Adipose tissue (tissue), 3 donors: ENCODE results near the gene GTF3C1. TPM values are rescaled to one million over a fixed set of nuclear protein-coding genes. Genes with fewer than 3 reads are reported as not detected.
A peak's percentile ranks its signal among the peaks of the same experiment; 100 is the strongest.
"Not testable (repeated sequence)": the region's sequence is repeated elsewhere in the genome, so short reads cannot be mapped to it uniquely, and the experiment has no call there.

Experiments used
- H3K27ac ChIP-seq: one replicate; pipeline ENCODE4 v1.5.1; 2013; ENCODE audit warnings: low read depth, low read length
- WGBS, 3 donors: extraction: QIAGEN DNeasy Blood & Tissue Kit; methylation state at CpG; one replicate each; pipeline ENCODE4 v1.1.7; 2013; 5-methylcytosine and 5-hydroxymethylcytosine counted together
- polyA plus RNA-seq, 3 donors: library from polyadenylated mRNA; stranded (reverse); fragments of 200-250 nt; gene quantifications; one replicate each; pipeline ENCODE4 v1.2.3, GENCODE V29; 2013
- donor health status: healthy with polysubstance abuse.
- donor health status: Bipolar disorder and iron deficiency.
- donor health status: healthy.

The GTF3C1 gene
- 10 to 100 TPM; 26.2 to 31.3 (median 30.7) TPM for polyA plus RNA-seq

GRCh38 chr16:27549746-27550581 is at the start of gene GTF3C1, which contains the start of gene KATNIP:
Gene GTF3C1 (minus strand): TSS chr16:27549913. CDS start chr16:27549890, 23 bp downstream.
Gene KATNIP (plus strand): TSS chr16:27550144. CDS start chr16:27550171, 27 bp downstream.
- 0% methylated on average over 59 of the region's 59 CpGs for WGBS, 3 donors
- H3K27ac ChIP-seq: peak within 1 kb of the TSS; percentile 48

- WGBS, 3 donors: 59 to 91% (median 83%) methylated on average over 9 to 10 of the region's 10 CpGs
- H3K27ac ChIP-seq: no peak overlapping the region
Measured at GRCh38 chr16:27598931-27599565, 49.3 kb upstream of the GTF3C1 start.

DNA sequence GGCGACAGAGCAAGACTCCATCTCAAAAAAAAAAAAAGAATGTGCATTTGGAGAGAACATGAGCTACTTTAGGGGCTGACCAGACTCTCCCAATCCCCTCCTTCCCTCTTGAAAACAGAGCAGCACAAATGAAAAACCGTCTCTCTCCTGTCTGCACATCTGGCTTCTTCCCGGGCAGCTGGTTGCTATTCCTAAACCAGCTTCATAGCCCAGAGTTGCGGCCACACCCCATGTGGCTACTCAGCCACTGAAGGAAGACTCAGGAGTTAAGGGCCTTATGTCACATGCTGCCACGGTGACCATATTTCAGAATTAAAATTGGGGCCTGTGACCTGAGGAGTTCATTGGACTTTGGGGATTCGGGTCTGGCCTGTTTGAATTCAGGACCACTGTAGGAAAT is 48.5 kb upstream of the GTF3C1 start:
- WGBS, 3 donors: 81 to 94% (median 93%) methylated on average over 5 to 6 of the region's 6 CpGs
- no peak overlapping the region for H3K27ac ChIP-seq

DNA sequence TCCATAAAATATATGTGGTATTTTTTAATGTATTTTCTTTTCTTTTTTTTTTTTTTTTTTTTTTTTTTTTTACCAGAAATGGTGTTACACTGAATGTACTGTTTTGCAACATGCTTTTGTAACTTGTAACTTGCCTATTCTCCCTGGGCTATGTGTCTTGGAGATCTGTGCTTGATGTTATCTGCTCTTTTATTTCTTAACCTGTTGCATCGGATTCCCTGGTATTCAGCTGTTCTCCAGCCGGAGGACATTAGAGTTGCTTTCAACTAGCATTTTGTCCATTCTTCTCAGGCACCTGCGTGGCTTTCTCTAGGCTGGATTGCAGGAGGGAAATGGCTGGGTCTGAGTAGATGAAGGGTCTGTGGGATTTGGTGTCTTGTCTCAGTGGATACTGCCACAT is 47.6 kb upstream of the GTF3C1 start:
- H3K27ac ChIP-seq: no peak overlapping the region
- WGBS, 3 donors: 65 to 96% (median 83%) methylated on average over 3 of the region's 3 CpGs

- 75 to 91% (median 83%) methylated on average over 4 of the region's 4 CpGs for WGBS, 3 donors
- no peak overlapping the region for H3K27ac ChIP-seq
Measured at GRCh38 chr16:27596411-27596810, 46.7 kb upstream of the GTF3C1 start.

DNA sequence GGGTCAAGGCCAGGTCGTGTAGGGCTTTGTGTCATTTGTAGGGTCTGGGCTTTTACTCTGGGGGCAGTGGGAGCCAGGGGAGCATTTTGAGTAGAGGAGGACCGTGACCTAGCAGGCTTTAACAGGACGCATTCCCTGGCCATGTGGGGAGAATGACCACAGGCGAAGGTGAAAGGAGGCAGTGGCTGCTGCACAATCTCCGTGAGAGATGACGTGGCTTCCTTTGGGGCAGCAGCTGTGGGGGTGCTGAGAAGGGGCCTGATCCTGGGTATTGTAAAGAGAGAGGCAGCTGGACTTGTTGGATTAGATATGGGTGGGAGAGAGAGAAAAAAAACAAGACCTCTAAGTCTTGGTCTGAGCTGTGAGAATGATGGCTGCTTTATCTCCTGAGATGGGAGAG is 46.3 kb upstream of the GTF3C1 start:
- no peak overlapping the region for H3K27ac ChIP-seq
- 42 to 84% (median 80%) methylated on average over 6 of the region's 6 CpGs for WGBS, 3 donors

- no peak overlapping the region for H3K27ac ChIP-seq
- WGBS, 3 donors: 28 to 78% (median 66%) methylated on average over 4 of the region's 4 CpGs
Measured at GRCh38 chr16:27595475-27595874, 45.8 kb upstream of the GTF3C1 start.

- 93 to 99% (median 97%) methylated on average over 4 of the region's 4 CpGs for WGBS, 3 donors
- no peak overlapping the region for H3K27ac ChIP-seq
Measured at GRCh38 chr16:27591837-27592236, 42.1 kb upstream of the GTF3C1 start.

DNA sequence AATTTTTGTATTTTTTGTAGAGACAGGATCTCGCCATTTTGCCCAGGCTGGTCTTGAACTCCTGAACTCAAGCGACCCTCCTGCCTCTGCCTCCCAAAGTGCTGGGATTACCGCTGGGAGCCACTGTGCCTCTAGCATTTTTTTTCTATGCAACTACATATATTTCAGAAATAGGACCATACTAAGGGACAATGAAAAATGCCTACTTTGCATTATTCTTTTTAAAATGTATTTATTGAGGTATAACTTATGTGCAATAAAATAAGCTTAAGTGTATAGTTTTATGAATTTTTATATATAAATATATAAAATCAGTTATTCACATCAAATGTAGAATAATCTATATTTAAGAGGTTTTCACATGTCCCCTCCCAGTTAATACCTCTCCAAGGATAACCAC is 38.3 kb upstream of the GTF3C1 start:
- WGBS, 3 donors: 94 to 100% (median 98%) methylated on average over 3 of the region's 3 CpGs
- H3K27ac ChIP-seq: no peak overlapping the region

DNA sequence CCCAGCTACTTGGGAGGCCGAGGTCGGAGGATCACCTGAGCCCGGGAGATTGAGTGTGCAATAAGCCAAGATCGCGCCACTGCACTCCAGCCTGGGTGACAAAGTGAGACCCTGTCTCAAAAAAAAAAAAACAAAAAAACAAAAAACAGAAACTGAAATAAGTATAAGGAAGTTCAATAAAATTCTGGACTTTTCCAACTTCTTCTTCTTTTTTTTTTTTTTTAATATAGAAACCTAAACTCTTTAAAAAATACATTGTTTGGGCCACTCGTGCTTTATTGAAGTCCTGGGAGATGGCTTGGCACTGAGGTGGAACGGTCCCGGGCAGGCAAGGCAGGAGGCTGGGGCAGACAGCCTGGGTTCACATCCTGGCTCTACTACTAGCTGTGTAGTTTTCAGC is 37.0 kb upstream of the GTF3C1 start:
- WGBS, 3 donors: 79 to 85% (median 84%) methylated on average over 8 of the region's 8 CpGs
- no peak overlapping the region for H3K27ac ChIP-seq

GRCh38 chr16:27585200-27585599 is 35.5 kb upstream of the GTF3C1 start:
- WGBS, 3 donors: 97 to 98% (median 97%) methylated on average over 5 of the region's 5 CpGs
- H3K27ac ChIP-seq: no peak overlapping the region

- 96 to 100% (median 100%) methylated on average over 1 of the region's 1 CpG for WGBS, 3 donors
- no peak overlapping the region for H3K27ac ChIP-seq
Measured at GRCh38 chr16:27583634-27584033, 33.9 kb upstream of the GTF3C1 start.

- WGBS, 3 donors: 24 to 73% (median 70%) methylated on average over 2 of the region's 2 CpGs
- no peak overlapping the region for H3K27ac ChIP-seq
Measured at GRCh38 chr16:27582883-27583282, 33.2 kb upstream of the GTF3C1 start.

GRCh38 chr16:27579087-27579980 is 29.6 kb upstream of the GTF3C1 start:
- H3K27ac ChIP-seq: no peak overlapping the region
- WGBS, 3 donors: 58 to 85% (median 84%) methylated on average over 4 of the region's 4 CpGs

GRCh38 chr16:27576729-27577128 is 27.0 kb upstream of the GTF3C1 start:
- no peak overlapping the region for H3K27ac ChIP-seq
- 40 to 87% (median 70%) methylated on average over 5 of the region's 5 CpGs for WGBS, 3 donors

DNA sequence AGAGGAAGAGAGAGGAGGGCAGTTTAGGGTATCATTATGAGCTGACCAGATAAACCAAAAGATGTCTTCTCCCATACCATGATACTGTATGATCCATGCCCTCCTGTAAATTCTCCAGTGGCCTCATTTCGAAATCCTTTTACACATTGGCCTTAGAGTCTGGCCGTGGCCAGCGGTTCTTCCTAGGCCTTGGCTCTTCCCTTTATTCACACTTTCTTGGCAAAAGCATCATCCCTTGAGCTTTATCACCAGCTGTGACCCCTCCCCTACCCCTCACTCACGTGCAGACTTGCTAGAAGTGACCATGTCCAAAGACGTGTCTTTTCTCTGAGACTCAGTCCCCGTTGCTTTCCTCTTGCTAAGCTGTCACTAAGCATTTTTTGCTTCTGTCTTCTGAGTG is 23.0 kb upstream of the GTF3C1 start:
- 50 to 89% (median 73%) methylated on average over 6 of the region's 6 CpGs for WGBS, 3 donors
- H3K27ac ChIP-seq: no peak overlapping the region

- H3K27ac ChIP-seq: no peak overlapping the region
- 81 to 90% (median 89%) methylated on average over 8 of the region's 8 CpGs for WGBS, 3 donors
Measured at GRCh38 chr16:27571433-27572326, 22.0 kb upstream of the GTF3C1 start.

DNA sequence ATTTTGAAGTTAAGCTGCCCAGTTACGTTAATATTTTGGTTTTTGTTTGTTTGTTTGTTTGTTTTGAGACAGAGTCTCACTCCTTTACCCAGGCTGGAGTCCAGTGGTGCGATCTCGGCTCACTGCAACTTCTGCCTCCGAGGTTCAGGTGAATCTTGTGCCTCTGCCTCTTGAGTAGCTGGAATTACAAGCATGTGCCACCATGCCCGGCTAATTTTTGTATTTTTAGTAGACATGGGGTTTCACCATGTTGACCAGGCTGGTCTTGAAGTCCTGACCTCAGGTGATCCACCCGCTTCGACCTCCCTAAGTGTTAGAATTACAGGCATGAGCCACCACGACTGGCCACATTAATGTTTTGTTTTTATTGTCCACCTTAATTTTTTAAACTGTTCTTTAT is 21.3 kb upstream of the GTF3C1 start:
- 96 to 98% (median 98%) methylated on average over 8 of the region's 8 CpGs for WGBS, 3 donors
- not testable (repeated sequence) for H3K27ac ChIP-seq
